A549 (cell line): ENCODE results near the gene CCSER1.

ENCODE experiments used
- CHD4 ChIP-seq: fragments of 200-600 bp; sonication (generic); IDR thresholded peaks from 2 replicates; pipeline ENCODE4 v1.6.1; 2016; ENCODE audit warnings: antibody characterized with exemption, mild to moderate bottlenecking, borderline replicate concordance
- EP300 ChIP-seq, 2 experiments: fragments of >200 bp; sonication (Bioruptor Twin); formaldehyde crosslinking; IDR thresholded peaks; 2 replicates in 1 of 2; 3 replicates in 1 of 2; pipeline ENCODE4 v1.6.1; 2016 to 2017
- GATA3 ChIP-seq: IDR thresholded peaks from 2 replicates; pipeline ENCODE4 v1.6.1; 2012; ENCODE audit warnings: borderline replicate concordance
- HDAC2 ChIP-seq: fragments of 200-600 bp; sonication (generic); IDR thresholded peaks from 2 replicates; pipeline ENCODE4 v1.6.1; 2016
- KDM1A ChIP-seq: fragments of 200-600 bp; sonication (generic); IDR thresholded peaks from 2 replicates; pipeline ENCODE4 v1.6.1; 2016; ENCODE audit warnings: low read depth, mild to moderate bottlenecking
- NR3C1 ChIP-seq: fragments of >200 bp; sonication (Bioruptor Twin); formaldehyde crosslinking; IDR thresholded peaks from 3 replicates; pipeline ENCODE4 v1.6.1; 2017
- POLR2A ChIP-seq: IDR thresholded peaks from 2 replicates; pipeline ENCODE4 v1.6.1; 2012; ENCODE audit warnings: mild to moderate bottlenecking, low read length
- RCOR1 ChIP-seq: fragments of 150-350 bp; IDR thresholded peaks from 2 replicates; pipeline ENCODE4 v1.6.1; 2014; ENCODE audit warnings: antibody characterized with exemption, low read length, low read depth
- TF ChIP-seq, protein P1 (sequence below): fragments of >200 bp; sonication (Bioruptor Twin); formaldehyde crosslinking; IDR thresholded peaks from 3 replicates; pipeline ENCODE4 v1.5.1; 2016
- TF ChIP-seq, protein P2 (sequence below): IDR thresholded peaks from 2 replicates; pipeline ENCODE4 v1.6.1; 2012

DNA sequence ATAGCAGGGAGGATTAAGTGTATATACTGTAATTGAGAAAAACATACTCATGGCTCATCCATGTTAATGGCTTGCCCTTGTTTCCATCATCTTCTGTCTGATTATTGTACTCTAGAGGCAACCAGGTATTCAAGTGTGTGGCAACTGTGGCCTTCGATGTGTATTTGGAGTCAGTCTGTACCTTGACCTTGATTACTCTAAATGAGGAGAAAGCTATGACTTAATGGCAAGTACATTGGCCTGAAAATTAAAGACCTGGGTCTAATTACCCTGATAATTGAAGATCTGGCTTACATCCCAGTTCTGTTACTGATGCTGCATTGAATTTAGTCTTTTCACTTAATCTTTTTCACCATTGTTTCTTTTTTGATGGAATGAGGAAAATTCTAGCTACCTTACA, 409.2 kb downstream of the CCSER1 start:
- TF ChIP-seq, protein P1, sequence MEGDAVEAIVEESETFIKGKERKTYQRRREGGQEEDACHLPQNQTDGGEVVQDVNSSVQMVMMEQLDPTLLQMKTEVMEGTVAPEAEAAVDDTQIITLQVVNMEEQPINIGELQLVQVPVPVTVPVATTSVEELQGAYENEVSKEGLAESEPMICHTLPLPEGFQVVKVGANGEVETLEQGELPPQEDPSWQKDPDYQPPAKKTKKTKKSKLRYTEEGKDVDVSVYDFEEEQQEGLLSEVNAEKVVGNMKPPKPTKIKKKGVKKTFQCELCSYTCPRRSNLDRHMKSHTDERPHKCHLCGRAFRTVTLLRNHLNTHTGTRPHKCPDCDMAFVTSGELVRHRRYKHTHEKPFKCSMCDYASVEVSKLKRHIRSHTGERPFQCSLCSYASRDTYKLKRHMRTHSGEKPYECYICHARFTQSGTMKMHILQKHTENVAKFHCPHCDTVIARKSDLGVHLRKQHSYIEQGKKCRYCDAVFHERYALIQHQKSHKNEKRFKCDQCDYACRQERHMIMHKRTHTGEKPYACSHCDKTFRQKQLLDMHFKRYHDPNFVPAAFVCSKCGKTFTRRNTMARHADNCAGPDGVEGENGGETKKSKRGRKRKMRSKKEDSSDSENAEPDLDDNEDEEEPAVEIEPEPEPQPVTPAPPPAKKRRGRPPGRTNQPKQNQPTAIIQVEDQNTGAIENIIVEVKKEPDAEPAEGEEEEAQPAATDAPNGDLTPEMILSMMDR = no peak
- TF ChIP-seq, protein P2, sequence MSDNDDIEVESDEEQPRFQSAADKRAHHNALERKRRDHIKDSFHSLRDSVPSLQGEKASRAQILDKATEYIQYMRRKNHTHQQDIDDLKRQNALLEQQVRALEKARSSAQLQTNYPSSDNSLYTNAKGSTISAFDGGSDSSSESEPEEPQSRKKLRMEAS = no peak
- TF ChIP-seq NR3C1 (no peak), HDAC2 (no peak), RCOR1 (no peak), CHD4 (no peak), POLR2A (no peak), KDM1A (no peak), EP300 (IDR thresholded peaks at IDR 0.05) (no peak), GATA3 (no peak)
